Measurements from ENCODE around the gene HINT3. TPM values are rescaled to one million over a fixed set of nuclear protein-coding genes. Genes with fewer than 3 reads are reported as not detected.

HINT3 gene
- total RNA-seq, 4 donors from 2014 or later: 31.0 to 54.8 (median 46.2) TPM

DNA sequence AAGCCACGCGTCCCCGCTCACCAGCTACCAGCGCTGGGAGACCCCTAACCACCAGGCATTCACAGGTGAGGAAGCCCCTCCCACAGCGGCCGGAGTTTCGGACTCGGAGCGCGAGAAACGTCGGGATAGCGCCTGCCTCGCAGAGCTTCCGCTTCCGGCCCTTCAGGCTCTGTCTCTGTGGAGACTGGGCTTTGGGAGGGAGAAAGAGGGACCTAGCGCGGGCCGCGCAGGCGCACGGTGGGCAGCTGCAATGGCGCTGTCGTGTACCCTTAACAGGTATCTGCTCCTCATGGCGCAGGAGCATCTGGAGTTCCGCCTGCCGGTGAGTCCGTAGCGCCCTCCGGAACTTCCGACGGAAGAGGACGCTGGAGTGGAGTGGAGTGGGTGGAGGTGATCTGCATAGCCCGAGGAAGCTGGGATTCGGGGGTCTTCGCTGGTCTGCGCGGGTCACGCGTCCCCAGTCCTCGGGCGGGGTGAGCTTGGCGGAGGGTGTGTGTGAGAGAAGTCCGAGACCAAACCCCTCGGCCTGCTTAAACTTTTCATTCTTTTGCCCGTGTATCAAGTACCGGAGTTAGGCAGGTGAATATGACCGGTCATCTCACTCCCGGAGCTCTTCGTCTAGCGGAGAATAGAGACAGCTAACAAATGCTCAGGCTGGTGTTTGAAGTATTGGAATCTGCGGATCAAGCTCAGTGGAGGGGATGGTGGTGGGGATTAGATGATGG is 29.9 kb downstream of the HINT3 start, which contains the start of gene TRMT11:
Gene TRMT11, plus strand, starts transcription at position 240 of the 725 bp plus-strand sequence. Its CDS starts 11 bp downstream, at position 251.
- ATAC-seq: peak; percentile 99
- no peaks in the 10 kb centered on the region for H3K36me3 ChIP-seq
- TF ChIP-seq POLR2A (IDR thresholded peaks at IDR 0.05): peak; percentile 73 to 77
- TF ChIP-seq, protein P1, sequence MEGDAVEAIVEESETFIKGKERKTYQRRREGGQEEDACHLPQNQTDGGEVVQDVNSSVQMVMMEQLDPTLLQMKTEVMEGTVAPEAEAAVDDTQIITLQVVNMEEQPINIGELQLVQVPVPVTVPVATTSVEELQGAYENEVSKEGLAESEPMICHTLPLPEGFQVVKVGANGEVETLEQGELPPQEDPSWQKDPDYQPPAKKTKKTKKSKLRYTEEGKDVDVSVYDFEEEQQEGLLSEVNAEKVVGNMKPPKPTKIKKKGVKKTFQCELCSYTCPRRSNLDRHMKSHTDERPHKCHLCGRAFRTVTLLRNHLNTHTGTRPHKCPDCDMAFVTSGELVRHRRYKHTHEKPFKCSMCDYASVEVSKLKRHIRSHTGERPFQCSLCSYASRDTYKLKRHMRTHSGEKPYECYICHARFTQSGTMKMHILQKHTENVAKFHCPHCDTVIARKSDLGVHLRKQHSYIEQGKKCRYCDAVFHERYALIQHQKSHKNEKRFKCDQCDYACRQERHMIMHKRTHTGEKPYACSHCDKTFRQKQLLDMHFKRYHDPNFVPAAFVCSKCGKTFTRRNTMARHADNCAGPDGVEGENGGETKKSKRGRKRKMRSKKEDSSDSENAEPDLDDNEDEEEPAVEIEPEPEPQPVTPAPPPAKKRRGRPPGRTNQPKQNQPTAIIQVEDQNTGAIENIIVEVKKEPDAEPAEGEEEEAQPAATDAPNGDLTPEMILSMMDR (IDR thresholded peaks at IDR 0.05): peak in 1 of 4 experiments; percentile 26
- TF ChIP-seq POLR2AphosphoS5 (IDR thresholded peaks at IDR 0.05): peak; percentile 73
- no peak for TF ChIP-seq EP300 (IDR thresholded peaks at IDR 0.05)
- peak within 1 kb of the TSS; percentile 80 to 91 (median 87) for H3K27ac ChIP-seq
- WGBS, 2 donors (ENCODE audit: low coverage in 1 of 2): 0% methylated on average over 2 of the region's 52 CpGs; no CpG with 5 or more reads in 1 of the 2 donors
- peak within 1 kb of the TSS; percentile 89 to 95 for H3K4me3 ChIP-seq
- no peaks in the 10 kb centered on the region for H3K27me3 ChIP-seq
- H3K9me3 ChIP-seq: no peaks in the 10 kb centered on the region
- peaks cover 0 to 55% (median 2%) of the 10 kb centered on the region in 3 donors for H3K4me1 ChIP-seq

DNA sequence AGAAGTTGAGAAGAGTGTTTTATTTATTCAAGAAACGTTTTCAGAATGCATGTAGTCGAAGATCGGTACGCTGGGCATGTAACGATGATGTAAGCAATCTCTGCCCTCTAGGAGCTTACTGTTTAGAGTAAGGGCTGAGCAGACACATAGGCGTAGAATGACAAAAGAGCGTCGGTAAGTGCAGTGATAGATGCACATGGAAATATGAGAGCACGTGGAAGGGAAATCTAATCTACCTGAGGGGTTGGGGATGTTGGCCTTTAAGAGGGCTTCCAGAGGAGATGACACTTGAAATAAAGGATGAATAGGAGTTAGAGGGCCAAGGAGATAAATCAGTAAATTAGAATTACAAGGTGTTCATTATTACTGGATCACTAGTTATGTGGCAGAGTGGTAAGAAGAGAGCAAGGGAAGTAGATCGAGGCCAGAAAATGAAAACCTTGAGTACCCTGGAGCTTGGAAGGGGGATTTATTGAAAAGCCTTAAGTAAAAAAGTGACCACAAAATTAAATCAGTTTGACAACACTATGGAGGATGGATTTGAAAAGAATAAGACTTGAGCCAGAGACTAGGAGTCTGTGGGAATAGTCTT is 30.6 kb downstream of the HINT3 start:
- TF ChIP-seq EP300 (IDR thresholded peaks at IDR 0.05): no peak
- no peak for TF ChIP-seq POLR2AphosphoS5 (IDR thresholded peaks at IDR 0.05)
- TF ChIP-seq, protein P1 (IDR thresholded peaks at IDR 0.05): no peak
- no peak for TF ChIP-seq POLR2A (IDR thresholded peaks at IDR 0.05)
- H3K4me3 ChIP-seq: peak overlapping the region; percentile 89 to 95
- ATAC-seq: no peak
- H3K4me1 ChIP-seq: peaks cover 0 to 62% (median 2%) of the 10 kb centered on the region in 3 donors
- H3K27ac ChIP-seq: peak overlapping the region; percentile 80 to 91 (median 87)
- no peaks in the 10 kb centered on the region for H3K9me3 ChIP-seq
- no peaks in the 10 kb centered on the region for H3K36me3 ChIP-seq
- no peaks in the 10 kb centered on the region for H3K27me3 ChIP-seq
- 14 to 15% methylated on average over 9 to 10 of the region's 10 CpGs for WGBS, 2 donors (ENCODE audit: low coverage in 1 of 2)

DNA sequence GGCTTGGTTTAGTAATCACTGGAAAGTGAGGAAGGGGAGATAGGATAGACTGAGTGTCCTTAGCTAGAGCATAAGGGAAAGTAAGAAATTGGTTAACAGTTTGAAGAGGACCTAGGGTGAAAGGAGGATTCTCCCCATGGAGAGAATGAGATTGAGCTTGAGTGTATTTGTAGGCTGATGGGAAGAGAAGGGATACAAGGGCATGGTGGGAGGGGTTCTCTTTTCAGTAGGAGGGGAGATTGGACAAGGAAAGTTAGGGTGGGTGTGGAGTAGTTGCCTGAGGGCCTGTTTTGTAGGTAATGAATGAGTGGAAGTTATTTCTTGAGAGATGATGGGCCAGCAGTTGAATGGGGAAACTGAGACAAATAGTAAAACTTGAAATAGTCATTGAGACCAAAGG is 31.7 kb downstream of the HINT3 start:
- H3K27me3 ChIP-seq: no peaks in the 10 kb centered on the region
- no peaks in the 10 kb centered on the region for H3K36me3 ChIP-seq
- no peak overlapping the region for H3K4me3 ChIP-seq
- peaks cover 2 to 72% (median 3%) of the 10 kb centered on the region in 3 donors for H3K4me1 ChIP-seq
- no peak overlapping the region for H3K27ac ChIP-seq
- ATAC-seq: no peak
- no peaks in the 10 kb centered on the region for H3K9me3 ChIP-seq
- TF ChIP-seq, protein P1 (IDR thresholded peaks at IDR 0.05): no peak
- TF ChIP-seq POLR2A (IDR thresholded peaks at IDR 0.05) (no peak), EP300 (IDR thresholded peaks at IDR 0.05) (no peak), POLR2AphosphoS5 (IDR thresholded peaks at IDR 0.05) (no peak)

DNA sequence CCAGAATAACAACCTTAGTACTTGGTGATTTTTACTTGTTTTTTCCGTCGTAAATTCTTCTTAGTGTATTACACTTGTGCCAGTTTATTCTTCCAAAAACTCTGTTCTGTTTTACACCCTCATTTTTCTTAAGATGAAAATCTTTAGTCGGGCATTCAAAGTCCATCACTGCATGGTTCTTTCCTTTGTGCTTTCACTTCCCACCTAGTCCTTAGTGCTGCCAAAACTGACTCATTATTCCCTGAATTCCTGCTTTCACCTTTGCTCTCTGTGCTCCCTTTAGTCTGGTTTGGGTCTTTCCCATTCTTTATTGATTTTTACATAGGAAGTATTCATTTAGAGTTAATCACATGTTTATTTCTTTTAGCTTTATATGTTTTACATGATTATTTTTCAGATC is 33.1 kb downstream of the HINT3 start:
- no peak for ATAC-seq
- WGBS, 2 donors (ENCODE audit: low coverage in 1 of 2): 52 to 68% methylated on average over 3 of the region's 3 CpGs
- TF ChIP-seq, protein P1 (IDR thresholded peaks at IDR 0.05): no peak
- no peak for TF ChIP-seq EP300 (IDR thresholded peaks at IDR 0.05)
- TF ChIP-seq POLR2A (IDR thresholded peaks at IDR 0.05): no peak
- no peak for TF ChIP-seq POLR2AphosphoS5 (IDR thresholded peaks at IDR 0.05)
- H3K9me3 ChIP-seq: no peaks in the 10 kb centered on the region
- H3K4me3 ChIP-seq: no peak overlapping the region
- H3K27me3 ChIP-seq: no peaks in the 10 kb centered on the region
- no peaks in the 10 kb centered on the region for H3K36me3 ChIP-seq
- H3K27ac ChIP-seq: peak overlapping the region in 2 of 4 donors; percentile 27 to 41
- H3K4me1 ChIP-seq: peaks cover 2 to 81% (median 3%) of the 10 kb centered on the region in 3 donors

Measured in gastroesophageal sphincter (tissue), 4 donors.